Measurements from ENCODE around the gene MYO18B. TPM values are rescaled to one million over a fixed set of nuclear protein-coding genes. Genes with fewer than 3 reads are reported as not detected.

Gene MYO18B
- total and polyA plus RNA-seq, 2 of the 4 experiments (the other 2 are of a cell fraction), result under 0.01 TPM; not detected in 1

DNA sequence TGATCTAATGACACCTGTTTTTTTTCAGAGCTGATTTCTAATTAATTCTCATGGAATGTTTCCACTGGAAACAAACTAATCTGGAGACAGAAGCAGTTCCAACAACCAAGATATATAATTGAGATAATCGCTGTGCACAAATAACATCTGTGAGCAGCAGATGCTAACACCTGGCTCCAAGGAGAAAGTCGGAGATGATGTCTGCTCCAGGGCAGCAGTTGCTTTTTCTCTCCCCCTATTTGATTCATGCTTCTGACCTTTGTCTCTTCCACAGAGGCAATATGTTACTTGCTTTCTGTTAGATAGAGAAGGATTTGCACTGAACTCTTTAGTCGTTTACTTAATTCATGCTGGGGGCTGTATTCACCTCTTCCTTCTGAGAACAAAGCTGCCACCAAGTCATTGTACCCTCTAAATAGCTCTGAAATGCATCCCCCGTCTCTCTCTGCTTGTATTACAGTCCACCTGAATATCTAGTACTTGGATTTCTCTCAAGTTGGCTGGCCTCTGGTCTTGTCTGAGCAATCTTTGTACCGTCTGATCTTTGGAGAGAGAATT is 187.4 kb downstream of the MYO18B start:
- Histone ChIP-seq H2AK9ac (replicated peaks; ENCODE audit: low read depth, low read length, poor library complexity) (no peak overlapping the region), H2BK15ac (ENCODE audit: low read depth, low read length) (no peak overlapping the region), H2AFZ (replicated peaks; ENCODE audit: low read length, poor library complexity) (no peak overlapping the region), H2BK20ac (ENCODE audit: low read depth, low read length) (no peak overlapping the region), H3K56ac (ENCODE audit: extremely low read depth, insufficient read depth, low read length) (no peak overlapping the region), H3K14ac (replicated peaks; ENCODE audit: low read depth, low read length) (no peak overlapping the region), H3K9me3 (ENCODE audit: control insufficient read depth, insufficient read depth, low read length) (peaks cover 2% of the 10 kb centered on the region; the same call in 1 of the 2 replicates), H4K5ac (ENCODE audit: low read depth, low read length) (no peak overlapping the region), H4K8ac (ENCODE audit: low read depth in 2 of 2, low read length in 2 of 2) (no peak overlapping the region), H3K27ac (ENCODE audit: insufficient read depth, low read length) (no peak overlapping the region), H3K9me1 (ENCODE audit: insufficient read depth, low read length) (no peaks in the 10 kb centered on the region), H2BK120ac (ENCODE audit: low read depth, low read length) (no peak overlapping the region), H2AK5ac (ENCODE audit: low read depth, low read length) (no peak overlapping the region), H3K27me3 (ENCODE audit: control insufficient read depth, insufficient read depth, low read length) (no peaks in the 10 kb centered on the region), H4K91ac (ENCODE audit: insufficient read depth, low read depth, low read length) (no peak overlapping the region), H3K23ac (ENCODE audit: low read depth, low read length) (no peak overlapping the region), H3K36me3 (ENCODE audit: control insufficient read depth, insufficient read depth, low read length) (no peaks in the 10 kb centered on the region), H3K9ac (ENCODE audit: low read depth, low read length) (no peak overlapping the region), H3K4me1 (ENCODE audit: control insufficient read depth, insufficient read depth, low read length) (no peaks in the 10 kb centered on the region), H3K79me1 (ENCODE audit: low read depth in 1 of 2, low read length in 2 of 2) (no peaks in the 10 kb centered on the region), H3K4me3 (ENCODE audit: insufficient read depth, low read depth, low read length) (no peak overlapping the region), H3K4me2 (ENCODE audit: low read depth, low read length) (no peak overlapping the region), H3K18ac (ENCODE audit: low read depth, low read length) (no peak overlapping the region), H3K4ac (ENCODE audit: low read depth, low read length) (no peak overlapping the region), H4K20me1 (ENCODE audit: insufficient read depth, low read length) (no peaks in the 10 kb centered on the region), H2BK5ac (ENCODE audit: low read depth, low read length, poor library complexity, severe bottlenecking) (no peak overlapping the region)
- dilution Hi-C loops (cut with HindIII; ENCODE audit: low sequenced_read_pairs, unreplicated experiment), result no loop called here
- intact Hi-C loops (cut with micrococcal nuclease), result no loop called here
- DNase-seq, result no peak
- no CpG with 5 or more reads among the region's 5 CpGs for WGBS, 2 experiments (ENCODE audit: extremely low coverage in 2 of 2, insufficient read length in 1 of 2)
- TF ChIP-seq, protein P1, sequence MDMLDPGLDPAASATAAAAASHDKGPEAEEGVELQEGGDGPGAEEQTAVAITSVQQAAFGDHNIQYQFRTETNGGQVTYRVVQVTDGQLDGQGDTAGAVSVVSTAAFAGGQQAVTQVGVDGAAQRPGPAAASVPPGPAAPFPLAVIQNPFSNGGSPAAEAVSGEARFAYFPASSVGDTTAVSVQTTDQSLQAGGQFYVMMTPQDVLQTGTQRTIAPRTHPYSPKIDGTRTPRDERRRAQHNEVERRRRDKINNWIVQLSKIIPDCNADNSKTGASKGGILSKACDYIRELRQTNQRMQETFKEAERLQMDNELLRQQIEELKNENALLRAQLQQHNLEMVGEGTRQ (IDR thresholded peaks at IDR 0.05; ENCODE audit: low read depth, low read length), result no peak
- TF ChIP-seq MAZ (IDR thresholded peaks at IDR 0.05; ENCODE audit: borderline replicate concordance, low read depth, low read length) (no peak), MAFK (IDR thresholded peaks at IDR 0.05; ENCODE audit: low read depth, low read length) (no peak), MXI1 (IDR thresholded peaks at IDR 0.05; ENCODE audit: borderline replicate concordance, low read depth, low read length) (no peak), ELK1 (IDR thresholded peaks at IDR 0.05; ENCODE audit: borderline replicate concordance, low read depth, low read length) (no peak), RAD21 (IDR thresholded peaks at IDR 0.05; ENCODE audit: low read length) (no peak), RFX5 (IDR thresholded peaks at IDR 0.05; ENCODE audit: low read depth, low read length) (no peak), POLR2A (IDR thresholded peaks at IDR 0.05; ENCODE audit: low read depth, low read length) (no peak), FOS (IDR thresholded peaks at IDR 0.05; ENCODE audit: low read depth, low read length) (no peak), BHLHE40 (IDR thresholded peaks at IDR 0.05; ENCODE audit: low read depth, low read length) (no peak), NFE2L2 (IDR thresholded peaks at IDR 0.05; ENCODE audit: low read depth, low read length) (no peak), CHD1 (IDR thresholded peaks at IDR 0.05; ENCODE audit: low read depth, low read length) (no peak), CEBPB (IDR thresholded peaks at IDR 0.05; ENCODE audit: low read depth, low read length) (no peak)
- TF ChIP-seq, protein P2, sequence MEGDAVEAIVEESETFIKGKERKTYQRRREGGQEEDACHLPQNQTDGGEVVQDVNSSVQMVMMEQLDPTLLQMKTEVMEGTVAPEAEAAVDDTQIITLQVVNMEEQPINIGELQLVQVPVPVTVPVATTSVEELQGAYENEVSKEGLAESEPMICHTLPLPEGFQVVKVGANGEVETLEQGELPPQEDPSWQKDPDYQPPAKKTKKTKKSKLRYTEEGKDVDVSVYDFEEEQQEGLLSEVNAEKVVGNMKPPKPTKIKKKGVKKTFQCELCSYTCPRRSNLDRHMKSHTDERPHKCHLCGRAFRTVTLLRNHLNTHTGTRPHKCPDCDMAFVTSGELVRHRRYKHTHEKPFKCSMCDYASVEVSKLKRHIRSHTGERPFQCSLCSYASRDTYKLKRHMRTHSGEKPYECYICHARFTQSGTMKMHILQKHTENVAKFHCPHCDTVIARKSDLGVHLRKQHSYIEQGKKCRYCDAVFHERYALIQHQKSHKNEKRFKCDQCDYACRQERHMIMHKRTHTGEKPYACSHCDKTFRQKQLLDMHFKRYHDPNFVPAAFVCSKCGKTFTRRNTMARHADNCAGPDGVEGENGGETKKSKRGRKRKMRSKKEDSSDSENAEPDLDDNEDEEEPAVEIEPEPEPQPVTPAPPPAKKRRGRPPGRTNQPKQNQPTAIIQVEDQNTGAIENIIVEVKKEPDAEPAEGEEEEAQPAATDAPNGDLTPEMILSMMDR (conservative IDR thresholded peaks at IDR 0.05; ENCODE audit: low read depth, low read length), result no peak
- ChIA-PET CTCF (no interaction called here), POLR2A (ENCODE audit: unreplicated experiment) (no interaction called here)
- BruUV-seq (replicated peaks), result no TSS peak
- no peak for ATAC-seq (ENCODE audit: low read depth)
- in situ Hi-C loops (cut with MboI; ENCODE audit: low sequenced_read_pairs), result no loop called here
